Measurements from ENCODE around the gene RET. TPM values are rescaled to one million over a fixed set of nuclear protein-coding genes. Genes with fewer than 3 reads are reported as not detected.

Gene RET
- total RNA-seq (2014; rRNA removed; shearing (Covaris generic)) = 0.03 and 0.06 TPM in 2 replicates
- 0.02 and 0.10 TPM in 2 replicates for polyA plus RNA-seq (2015; cell fraction: cytosol; rRNA removed)
- polyA plus RNA-seq (2015; cell fraction: nucleus; rRNA removed) = 0.05 TPM in 1 of 2 replicates, not detected in the other

DNA sequence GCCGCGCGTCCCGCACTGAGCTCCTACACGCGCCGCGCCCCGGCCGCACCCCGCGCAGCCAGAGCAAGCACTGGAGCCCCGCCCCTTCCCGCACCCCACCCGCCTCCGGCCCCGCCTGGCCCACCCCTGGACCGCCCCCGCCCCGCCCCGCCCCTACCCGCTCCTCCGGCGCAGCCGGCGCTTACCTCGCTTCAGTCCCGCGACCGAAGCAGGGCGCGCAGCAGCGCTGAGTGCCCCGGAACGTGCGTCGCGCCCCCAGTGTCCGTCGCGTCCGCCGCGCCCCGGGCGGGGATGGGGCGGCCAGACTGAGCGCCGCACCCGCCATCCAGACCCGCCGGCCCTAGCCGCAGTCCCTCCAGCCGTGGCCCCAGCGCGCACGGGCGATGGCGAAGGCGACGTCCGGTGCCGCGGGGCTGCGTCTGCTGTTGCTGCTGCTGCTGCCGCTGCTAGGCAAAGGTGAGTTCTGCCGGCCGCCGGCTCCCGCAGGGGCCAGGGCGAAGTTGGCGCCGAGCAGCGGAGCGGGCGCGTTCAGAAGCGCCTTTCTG, at the start of gene RET:
RET (plus strand) TSS at position 194 of the 545 bp plus-strand sequence; CDS start at position 384, 190 bp downstream.
- DNase-seq (ENCODE audit: low read depth) = no peak

DNA sequence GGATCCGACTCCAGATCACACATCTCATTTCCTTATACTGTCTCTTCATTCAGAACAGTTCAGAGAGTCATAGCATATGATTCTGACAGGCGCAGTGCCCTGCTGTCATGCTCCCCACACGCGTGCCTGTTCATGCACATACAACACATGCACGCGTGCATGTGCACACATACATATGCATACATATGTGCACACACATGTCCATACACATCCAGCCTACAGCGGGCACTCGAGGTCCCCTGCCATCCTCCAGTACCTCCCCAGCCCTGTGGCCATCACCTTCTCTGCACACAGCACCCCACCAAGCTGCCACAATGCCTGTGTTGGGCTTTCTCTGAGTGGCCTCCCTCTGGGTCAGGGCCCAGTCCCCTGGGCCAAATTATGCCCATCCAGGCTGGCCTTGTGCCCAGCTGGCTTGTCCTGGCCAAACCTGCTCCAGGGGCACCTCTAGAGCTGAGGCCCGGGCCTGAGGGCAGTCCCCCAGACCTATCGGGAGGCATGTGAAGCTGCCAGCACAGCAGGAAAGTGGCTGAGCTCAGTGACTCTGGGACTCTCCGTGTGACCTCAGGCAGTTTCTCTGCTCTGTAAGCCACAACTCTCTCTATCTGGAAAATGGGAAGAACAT, 49.4 kb upstream of the RET start:
- no peak for DNase-seq (ENCODE audit: low read depth)

DNA sequence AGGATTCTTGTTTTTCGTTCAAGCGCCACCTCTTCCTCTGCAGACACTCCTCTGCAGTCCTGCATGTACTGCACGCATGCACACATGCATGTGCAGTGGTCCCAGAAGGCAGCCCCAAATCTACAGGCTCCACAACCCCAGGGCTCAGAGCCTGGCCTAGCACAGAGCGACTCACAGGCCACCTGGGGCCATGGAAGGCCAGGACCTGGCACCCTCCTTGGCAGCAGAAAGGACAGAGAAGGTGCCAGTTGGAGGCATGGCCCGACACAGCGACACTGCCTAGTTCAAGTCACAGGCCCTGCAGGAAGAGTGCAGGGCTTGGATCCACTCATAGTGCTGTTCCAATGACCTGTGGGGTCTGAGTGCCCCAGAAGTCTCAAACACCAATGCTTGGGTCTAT, 48.7 kb upstream of the RET start:
- DNase-seq (ENCODE audit: low read depth) = no peak

DNA sequence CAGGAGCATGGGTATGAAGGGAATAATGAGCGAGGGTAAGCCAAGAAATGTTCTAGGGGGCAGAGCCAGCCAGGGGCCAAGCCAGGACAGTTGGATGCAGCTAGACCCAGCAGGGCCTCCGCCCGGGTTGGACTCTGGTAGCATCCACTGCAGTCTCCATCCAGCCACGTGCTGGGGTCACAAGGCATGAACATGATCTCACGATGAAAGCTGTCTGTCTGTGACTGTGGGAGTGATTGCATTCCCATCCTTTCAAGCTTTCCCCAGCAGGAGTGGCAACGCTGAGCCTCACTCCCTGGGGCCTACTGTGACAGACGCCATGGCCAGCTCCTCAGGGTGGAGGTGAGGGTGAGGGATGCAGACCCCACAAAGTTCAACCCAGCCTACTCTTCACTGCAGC, 47.8 kb upstream of the RET start:
- no peak for DNase-seq (ENCODE audit: low read depth)

DNA sequence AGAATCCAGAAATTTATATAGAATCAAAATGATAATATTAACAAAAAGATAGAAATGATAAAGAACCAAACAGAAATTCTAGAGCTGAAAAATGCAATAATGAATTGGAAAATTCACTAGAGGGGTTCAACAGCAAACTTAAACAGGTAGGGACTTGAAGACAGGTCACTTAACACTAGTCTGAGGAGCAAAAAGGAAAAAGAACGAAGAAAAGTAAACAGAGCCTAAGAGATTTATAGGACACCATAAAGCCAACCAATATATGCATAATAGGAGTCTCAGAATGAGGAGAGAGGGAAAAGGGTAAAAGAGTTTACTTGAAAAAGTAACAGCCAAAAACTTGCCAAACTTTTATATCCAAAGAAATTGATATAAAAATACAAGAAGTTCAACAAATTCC, 44.3 kb upstream of the RET start:
- no peak for DNase-seq (ENCODE audit: low read depth)

DNA sequence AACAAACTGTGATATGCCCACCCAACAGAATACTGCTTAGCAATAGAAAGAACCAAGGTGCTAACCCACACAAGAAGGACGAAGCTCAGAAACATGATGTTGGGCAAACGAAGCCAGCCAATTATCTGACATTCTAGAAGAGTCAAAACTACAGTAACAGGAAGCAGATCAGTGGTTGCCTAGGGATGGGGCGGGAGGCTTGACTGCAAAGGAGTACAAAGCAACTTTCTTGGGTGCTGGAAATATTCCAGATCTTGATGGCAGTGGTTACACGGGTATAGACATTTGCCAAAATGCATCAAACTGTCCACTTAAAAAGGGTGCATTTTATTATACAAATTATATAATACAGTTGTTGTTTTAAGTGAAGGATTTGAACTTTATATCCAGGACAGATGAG, 41.1 kb upstream of the RET start:
- no peak for DNase-seq (ENCODE audit: low read depth)

DNA sequence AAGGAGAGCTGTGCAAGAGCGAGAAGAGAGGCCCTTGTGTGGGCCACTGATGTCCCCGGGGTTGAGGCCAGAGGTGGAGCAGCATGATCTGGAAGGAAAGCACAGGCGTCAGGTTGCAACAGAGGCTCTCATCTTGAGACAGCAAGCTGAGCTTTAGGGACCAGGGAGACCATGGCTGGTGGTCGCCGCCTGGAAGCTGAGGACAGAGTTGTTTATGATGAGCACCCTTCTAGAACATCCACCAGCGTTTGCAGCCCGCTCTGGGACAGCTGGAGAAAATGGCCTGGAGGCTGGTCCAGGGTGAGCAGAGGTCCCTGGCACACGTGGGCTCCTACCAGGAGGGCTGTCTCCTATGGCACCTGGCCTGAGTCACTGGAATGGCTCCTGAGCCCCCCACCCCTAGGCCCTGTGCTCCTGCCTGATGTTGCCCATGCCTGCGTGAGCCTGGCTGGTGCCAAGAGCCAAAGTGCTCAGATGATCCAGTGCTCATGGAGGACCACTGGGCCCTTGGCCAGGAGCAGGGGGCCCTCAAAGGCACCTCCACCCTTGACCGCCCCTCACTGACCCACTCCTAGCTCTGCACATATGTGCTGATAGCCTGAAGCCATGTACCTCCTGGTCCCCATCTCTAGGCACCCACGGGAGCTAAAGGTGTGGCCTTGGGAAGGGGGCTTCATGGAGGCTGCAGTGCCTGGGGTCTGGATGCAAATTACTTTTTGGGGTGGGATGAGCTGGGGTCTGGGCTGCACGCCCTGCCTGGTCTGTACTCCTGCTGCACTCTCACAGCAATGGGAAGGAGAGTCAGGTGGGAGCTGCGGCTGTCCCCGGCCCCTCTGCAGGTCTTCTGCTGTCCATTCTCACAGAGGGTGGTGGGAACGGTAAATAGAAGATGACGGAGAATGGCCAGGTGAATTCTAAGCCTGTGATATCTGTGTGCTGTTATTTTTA, 40.1 kb upstream of the RET start:
- DNase-seq (ENCODE audit: low read depth) = no peak

DNA sequence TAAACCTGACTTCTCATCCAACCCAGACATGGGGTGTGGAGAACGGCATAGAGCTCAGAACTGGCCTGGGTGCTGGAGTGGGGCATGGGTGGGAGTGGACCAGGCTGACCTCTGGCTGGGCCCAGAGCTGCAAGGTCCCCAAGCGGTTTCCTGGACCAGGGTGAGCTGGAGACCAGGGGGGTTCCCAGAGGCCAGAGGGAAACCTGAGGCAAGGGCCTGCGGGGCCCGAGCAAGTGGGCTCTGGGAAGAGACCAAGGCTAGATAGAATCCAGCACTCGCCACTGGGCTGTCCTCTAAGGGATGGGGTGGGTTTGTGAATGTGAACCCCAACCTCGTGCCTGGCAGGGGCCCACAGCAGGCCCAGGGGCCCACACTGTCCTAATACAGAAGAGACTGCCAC, 39.4 kb upstream of the RET start:
- DNase-seq (ENCODE audit: low read depth) = no peak

DNA sequence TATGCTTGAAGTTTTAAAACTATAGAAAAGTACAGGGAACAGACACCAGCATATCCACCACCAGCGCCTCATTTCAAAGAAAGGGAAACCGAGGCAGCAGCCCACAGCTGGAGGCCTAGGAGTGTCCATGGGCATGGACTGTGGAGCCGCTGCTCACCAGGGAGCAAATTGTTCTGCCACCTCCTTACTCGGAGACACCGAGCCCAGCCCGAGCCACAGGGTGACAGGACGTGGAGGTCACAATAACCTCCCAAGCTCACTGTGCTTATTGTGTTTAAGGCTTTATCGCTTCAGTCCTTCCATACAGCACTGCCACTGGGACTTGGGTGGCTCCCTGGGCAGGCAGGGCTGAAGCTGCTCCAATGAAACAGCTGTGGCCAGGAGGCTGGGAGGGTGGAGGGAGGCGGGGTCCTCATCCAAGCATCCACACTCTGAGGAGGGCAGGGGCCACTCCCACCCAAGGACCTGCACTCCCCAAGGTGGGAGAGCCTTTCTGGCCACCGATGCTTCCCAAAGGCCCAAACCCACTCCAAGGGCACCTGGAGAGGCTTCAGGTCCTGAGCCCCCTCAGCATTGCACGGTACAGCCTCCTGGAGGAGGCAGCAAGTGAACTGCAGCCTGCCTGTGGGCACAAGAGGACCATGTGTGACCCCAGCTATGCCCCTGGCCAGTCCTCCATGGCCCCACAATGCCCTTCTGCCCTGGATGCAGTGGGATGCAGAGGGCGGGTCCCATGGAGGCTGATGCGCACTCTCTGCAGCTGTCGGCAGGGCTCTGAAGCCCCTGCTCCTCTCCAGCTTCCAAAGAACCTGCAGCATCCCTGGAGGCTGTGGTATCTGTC, 38.7 kb upstream of the RET start:
- no peak for DNase-seq (ENCODE audit: low read depth)

DNA sequence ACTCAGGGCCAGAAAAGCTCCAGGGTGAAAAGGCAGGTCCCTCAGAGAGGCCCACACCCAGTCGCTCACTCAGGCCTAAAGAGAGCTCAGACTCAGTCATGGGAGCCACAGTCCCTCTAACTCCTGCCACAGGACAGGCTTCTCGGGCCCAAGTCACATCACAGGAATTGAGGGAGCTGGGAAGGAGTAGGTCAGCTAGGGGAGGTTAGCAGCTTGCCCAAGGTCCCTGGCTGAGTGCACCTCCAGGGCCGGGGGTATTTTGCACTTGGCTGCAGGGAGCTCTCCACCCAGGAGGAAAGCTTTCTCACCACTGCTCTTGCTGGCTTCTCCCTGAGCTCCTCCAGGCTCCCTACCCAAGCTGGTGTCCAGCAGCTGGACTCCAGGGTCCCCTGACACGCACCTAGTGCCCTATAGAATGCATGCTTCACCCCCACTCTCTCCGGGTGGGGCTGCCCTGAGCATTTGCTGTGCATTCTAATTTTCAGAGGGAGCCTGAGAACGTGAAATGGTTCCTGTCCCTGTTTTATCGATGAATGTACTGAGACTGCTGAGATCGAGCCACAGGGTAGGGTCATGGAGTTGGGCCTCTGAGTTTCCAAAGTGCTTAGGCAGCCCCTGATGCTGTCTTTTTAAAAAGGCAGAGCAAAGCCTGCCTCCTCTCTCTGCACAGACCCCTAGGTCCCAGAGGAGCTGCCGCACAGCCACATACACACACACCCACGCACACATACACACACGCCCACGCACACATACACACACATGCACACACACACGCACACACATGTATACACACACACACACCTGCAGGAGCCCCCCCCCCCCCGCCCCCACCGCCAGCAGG, 37.9 kb upstream of the RET start:
- no peak for DNase-seq (ENCODE audit: low read depth)

DNA sequence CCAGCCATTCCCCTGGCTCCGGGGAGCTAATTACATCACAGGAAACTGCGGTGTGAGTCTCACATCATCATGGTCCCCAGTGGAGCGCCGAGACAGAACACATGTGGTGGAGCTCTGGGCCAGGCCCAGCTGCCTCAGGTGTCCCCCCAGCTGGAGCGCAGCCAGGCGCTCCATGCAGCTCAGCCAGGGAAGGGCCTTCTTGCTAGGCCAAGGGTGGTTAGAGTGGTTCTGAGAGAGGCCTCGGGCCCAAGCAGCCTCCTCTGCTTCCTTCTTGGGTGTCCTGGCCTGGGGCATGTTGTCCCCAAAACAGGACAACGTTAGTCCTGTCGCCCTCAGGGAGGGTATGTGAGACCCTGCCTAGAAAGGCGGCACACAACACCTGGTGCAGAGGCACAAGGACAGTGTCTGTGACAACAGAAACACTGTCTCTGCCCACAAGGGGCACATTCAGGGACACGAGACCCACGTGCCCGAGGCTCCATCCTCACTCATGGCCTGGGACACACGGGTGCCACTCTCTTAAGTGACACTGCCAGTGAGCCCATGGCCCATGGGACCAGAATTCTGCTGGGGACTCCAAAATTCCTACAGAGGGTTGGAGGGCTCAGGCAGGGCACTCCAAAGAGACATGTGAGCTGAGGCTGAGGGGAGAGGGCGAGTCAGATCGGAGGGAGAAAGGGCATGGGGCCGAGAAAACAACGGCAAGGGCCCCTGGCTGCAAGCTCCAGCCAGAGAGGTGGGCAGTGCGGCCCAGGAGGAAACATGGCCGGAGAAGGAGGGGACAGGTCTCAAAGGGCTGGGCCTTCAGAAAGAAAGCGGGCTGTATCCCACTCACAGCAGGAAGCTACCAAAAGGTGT, 37.0 kb upstream of the RET start:
- DNase-seq (ENCODE audit: low read depth) = peak; percentile 6

DNA sequence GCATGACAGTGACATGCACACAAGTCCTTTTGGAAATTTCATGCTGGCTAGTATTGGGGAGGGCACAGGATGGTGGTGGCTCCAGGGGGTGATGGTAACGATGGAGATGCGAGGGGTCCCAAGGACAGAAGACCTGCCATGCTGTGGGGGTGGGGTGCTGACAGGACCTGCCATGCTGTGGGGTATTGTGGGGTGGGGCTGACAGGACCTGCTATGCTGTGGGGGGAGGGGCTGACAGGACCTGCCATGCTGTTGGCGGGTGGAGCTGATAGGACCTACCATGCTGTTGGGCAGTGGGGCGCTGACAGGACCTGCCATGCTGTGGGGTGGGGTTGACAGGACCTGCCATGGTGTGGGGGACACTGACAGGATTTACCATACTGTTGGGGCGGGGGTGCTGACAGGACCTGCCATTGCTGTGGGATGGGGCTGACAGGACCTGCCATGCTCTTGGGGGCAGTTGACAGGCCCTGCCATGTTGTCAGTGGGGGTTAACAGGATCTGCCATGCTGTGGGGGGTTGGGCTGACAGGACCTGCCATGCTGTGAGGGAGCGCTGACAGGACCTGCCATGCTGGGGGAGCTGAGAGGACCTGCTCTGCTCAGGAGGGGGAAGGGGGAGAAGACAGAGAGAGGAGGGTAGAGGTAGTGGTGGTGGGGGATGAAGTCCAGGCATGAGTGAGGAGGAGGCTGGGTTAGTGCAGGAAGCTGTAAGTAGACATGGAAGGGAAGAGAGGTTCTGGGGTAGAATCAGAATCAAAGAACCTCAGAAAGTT, 36.2 kb upstream of the RET start:
- DNase-seq (ENCODE audit: low read depth) = no peak

DNA sequence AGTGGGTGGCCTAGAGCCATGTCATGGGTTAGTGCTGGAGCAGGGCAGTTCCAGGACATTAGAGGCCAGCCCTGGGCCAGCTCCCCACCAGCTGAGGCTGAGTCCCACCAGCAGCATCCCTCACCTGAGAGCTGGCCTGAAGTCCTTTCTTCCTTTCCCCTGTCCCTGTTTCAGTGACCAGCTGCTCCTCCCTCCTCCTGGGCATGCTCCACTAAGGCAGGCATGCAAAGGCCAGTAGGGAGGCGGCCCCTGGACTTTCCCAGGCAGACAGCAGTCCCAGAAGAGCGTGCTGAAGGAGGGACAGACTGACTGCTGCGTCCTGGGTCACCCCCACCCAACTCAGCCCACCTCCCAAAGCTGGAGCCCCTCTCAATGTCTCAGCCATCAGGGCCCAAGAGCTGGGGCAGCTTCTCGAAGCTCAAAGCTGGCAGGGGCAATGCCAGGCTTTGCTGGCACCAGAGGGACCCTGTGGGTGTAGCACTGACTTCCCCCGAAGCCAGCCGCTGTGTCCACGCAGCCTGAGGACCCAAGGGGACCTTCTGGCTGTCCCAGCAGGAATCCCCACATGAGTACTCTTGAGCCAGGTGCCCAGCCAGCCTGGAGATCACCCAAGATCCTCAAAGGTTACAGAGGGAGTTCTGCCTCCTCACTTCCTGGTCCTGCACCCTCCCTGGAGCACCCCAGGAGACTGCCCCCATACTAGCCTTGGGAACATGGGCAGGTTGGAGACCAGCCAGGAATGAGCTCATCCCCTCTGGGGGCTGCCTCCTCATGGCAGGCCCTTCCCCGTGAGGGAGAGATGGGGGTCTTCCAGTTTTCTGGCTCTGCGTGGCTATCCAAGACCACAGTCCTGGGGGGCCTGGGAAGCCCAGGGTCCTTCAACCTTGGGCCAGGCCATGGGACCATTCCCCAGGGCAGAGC, 35.2 kb upstream of the RET start:
- no peak for DNase-seq (ENCODE audit: low read depth)

DNA sequence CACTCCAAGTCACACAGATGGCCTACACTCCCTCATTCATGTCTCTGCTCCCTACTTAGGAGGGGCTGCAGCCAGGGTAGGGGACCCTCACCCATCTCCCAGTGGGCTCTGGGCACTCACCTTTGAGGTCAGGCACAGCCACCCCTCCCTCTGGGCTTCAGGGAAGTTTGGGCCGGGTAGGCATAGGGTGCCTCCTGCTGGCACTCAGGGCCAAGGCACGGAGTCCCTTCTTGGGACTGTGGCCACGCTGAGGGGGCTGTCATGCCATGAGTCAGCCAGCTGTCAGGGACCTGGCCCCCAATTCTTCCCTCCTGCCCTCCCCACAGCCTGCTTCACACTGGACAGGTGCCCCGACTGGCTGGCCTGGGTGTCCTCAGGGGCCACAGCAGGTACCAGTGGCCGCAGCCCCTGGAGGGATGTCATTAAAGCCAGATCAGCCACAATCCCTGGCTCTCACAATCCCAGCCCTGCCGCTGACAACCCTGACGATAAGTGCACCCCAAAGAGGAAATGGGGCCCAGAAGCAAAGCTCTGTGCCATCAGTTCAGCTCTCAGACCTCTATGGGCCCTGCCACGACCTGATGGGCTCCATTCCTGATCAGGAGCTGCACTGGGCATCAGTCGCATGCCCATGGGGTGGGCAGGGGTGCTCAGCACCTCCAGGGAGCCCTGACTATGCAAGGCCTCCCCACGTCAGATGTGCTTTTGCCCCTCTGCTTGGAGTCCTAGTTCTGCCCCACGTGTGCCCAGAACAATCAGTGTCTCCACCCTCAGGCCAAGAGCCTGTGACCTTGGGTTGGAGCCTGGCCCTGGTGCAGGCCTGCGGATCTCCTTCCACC, 34.1 kb upstream of the RET start:
- no peak for DNase-seq (ENCODE audit: low read depth)

DNA sequence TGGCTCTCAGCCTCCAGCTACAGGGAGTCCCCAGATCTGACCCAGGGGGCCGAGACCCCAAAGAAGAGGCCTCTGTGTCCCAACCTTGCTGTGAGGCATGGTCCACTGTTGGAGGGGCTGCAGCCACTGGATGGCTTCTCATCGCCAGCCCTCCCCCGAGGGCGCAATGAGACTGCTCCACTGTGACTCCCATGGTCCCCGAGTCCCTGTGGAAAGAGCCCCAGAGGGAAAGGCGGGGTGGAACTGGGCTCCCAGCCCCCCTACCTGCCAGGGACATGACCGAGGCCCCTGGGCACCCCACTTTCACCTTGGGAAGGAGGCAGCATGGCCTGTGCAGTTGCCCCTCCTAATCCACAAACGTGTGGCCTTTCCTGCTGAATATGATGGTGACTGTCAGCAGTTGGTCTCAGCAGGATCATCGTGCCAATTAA, 33.5 kb upstream of the RET start:
- no peak for DNase-seq (ENCODE audit: low read depth)

DNA sequence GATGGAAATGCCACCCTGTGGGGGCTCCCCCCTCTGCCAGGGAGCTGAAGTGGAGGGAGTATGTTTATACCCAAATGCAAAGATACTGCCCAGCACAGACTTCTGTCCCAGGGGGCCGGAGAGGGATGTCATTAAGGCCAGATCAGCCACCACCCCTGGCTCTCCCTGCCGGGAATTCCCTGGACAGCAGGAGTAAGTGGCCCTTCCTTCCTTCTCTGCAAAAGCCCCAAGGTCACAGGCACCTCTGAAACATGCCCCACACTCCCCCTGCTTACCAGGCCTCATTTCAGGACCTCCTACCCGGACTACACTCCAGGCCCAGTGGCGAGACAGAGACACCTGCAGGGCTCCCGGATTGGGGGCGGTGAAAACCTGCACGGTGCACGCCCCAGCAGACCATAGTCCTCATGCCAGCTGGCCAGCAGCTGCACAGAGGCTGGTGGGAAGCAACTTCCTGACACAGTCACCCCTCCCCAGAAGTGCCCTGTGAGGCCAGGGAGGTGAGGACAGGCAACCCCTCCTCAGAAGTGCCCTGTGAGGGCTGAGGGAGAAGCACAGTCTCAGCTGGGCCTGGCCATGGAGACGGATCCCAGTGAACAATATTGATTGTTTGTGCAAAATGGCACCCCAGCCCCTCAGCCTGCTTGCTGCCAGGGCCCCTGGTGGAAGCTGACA, 33.0 kb upstream of the RET start:
- no peak for DNase-seq (ENCODE audit: low read depth)
